ENCODE data around the gene BICC1. TPM values are rescaled to one million over a fixed set of nuclear protein-coding genes. Genes with fewer than 3 reads are reported as not detected.

Gene BICC1
- total RNA-seq, 2 donors from 2014 or later = 0.27 to 0.40 TPM

DNA sequence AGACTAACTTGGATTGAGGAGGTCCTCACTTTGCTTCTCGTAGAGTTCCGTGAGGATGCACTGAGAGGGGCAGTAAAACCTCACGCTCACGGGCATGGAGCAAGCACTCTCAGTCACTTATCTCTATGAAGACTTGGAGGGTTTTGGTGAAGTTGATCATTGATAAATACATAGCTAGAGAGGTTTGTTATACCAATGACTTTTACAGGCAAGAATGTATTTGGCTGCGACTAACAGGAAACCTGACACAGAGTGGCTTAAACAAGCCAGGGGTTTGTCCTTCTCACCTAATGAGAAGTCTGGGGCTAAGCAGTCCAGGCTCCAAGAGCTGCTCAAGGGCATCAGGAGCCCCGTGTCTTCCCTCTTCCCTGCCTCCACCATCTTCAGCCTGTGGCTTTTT is 6.1 kb downstream of the BICC1 start:
- peaks cover 4% of the 10 kb centered on the region for H3K4me1 Mint-ChIP-seq
- Histone ChIP-seq H3K36me3 (ENCODE audit: control insufficient read depth, insufficient read depth, low read length) (no peaks in the 10 kb centered on the region), H3K27me3 (ENCODE audit: control insufficient read depth, insufficient read depth, low read length, poor library complexity, severe bottlenecking) (peaks cover 19% of the 10 kb centered on the region), H3K4me3 (ENCODE audit: low read length) (no peak overlapping the region), H3K27ac (ENCODE audit: low read depth, low read length) (no peak overlapping the region), H3K9me3 (ENCODE audit: control insufficient read depth, low read length) (no peaks in the 10 kb centered on the region), H3K9ac (ENCODE audit: extremely low read depth, low read length, poor library complexity, severe bottlenecking) (no peak overlapping the region), H3K4me1 (ENCODE audit: control insufficient read depth, insufficient read depth, low read length) (no peaks in the 10 kb centered on the region)
- H3K4me3 Mint-ChIP-seq = no peak overlapping the region
- H3K27me3 Mint-ChIP-seq (ENCODE audit: insufficient read depth) = peaks cover 18% of the 10 kb centered on the region
- no peak overlapping the region for H3K27ac Mint-ChIP-seq
- no peak for DNase-seq
- H3K36me3 Mint-ChIP-seq (ENCODE audit: low read depth) = no peaks in the 10 kb centered on the region
- TF ChIP-seq, protein P1, sequence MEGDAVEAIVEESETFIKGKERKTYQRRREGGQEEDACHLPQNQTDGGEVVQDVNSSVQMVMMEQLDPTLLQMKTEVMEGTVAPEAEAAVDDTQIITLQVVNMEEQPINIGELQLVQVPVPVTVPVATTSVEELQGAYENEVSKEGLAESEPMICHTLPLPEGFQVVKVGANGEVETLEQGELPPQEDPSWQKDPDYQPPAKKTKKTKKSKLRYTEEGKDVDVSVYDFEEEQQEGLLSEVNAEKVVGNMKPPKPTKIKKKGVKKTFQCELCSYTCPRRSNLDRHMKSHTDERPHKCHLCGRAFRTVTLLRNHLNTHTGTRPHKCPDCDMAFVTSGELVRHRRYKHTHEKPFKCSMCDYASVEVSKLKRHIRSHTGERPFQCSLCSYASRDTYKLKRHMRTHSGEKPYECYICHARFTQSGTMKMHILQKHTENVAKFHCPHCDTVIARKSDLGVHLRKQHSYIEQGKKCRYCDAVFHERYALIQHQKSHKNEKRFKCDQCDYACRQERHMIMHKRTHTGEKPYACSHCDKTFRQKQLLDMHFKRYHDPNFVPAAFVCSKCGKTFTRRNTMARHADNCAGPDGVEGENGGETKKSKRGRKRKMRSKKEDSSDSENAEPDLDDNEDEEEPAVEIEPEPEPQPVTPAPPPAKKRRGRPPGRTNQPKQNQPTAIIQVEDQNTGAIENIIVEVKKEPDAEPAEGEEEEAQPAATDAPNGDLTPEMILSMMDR (conservative IDR thresholded peaks at IDR 0.05) = no peak
- no peaks in the 10 kb centered on the region for H3K9me3 Mint-ChIP-seq
- 92 to 93% methylated on average over 5 to 6 of the region's 6 CpGs for WGBS, 2 experiments (ENCODE audit: insufficient coverage in 1 of 2, insufficient read length in 1 of 2)

DNA sequence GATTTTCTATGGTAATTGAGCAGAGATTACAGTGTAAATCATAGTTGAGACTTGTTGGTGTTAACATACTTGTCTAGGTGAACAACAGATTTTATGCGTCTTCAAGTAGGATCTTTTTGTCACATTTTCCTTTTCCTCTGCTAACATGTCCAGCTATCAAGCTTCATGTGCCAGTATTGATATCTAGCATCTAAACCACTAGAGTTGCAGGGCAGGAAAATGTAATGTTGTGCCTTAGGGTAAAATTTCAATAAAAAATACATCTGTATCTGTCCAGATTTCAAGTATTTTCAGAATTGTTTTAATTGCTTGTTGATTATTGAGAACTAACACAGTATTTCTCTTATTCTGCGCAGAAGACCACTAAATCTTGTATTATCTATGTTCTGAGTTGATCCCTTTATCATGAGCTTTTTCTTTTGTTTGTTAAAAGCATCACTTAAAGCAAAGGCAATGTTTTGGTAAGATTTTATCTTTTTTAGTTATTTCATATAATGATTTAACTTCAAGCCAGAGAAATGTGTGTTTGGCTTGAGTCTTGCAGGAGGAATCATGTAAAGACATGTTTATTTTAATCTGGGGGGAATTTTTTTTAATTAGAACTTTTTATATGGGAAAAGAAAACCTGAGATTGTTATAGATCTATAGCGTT is 16.5 kb downstream of the BICC1 start:
- H3K27ac ChIP-seq (ENCODE audit: low read depth, low read length) = no peak overlapping the region
- H3K36me3 ChIP-seq (ENCODE audit: control insufficient read depth, insufficient read depth, low read length) = no peaks in the 10 kb centered on the region
- no peak overlapping the region for H3K4me3 ChIP-seq (ENCODE audit: low read length)
- 50 to 100% methylated on average over 1 to 2 of the region's 3 CpGs for WGBS, 2 experiments (ENCODE audit: insufficient coverage in 1 of 2, insufficient read length in 1 of 2)
- H3K9me3 ChIP-seq (ENCODE audit: control insufficient read depth, low read length) = no peaks in the 10 kb centered on the region
- no peaks in the 10 kb centered on the region for H3K27me3 Mint-ChIP-seq (ENCODE audit: insufficient read depth)
- H3K9ac ChIP-seq (ENCODE audit: extremely low read depth, low read length, poor library complexity, severe bottlenecking) = no peak overlapping the region
- TF ChIP-seq, protein P1 (conservative IDR thresholded peaks at IDR 0.05) = no peak
- H3K36me3 Mint-ChIP-seq (ENCODE audit: low read depth) = no peaks in the 10 kb centered on the region
- H3K9me3 Mint-ChIP-seq = peaks cover 4% of the 10 kb centered on the region
- H3K4me3 Mint-ChIP-seq = no peak overlapping the region
- H3K27me3 ChIP-seq (ENCODE audit: control insufficient read depth, insufficient read depth, low read length, poor library complexity, severe bottlenecking) = no peaks in the 10 kb centered on the region
- H3K4me1 ChIP-seq (ENCODE audit: control insufficient read depth, insufficient read depth, low read length) = no peaks in the 10 kb centered on the region
- no peak for DNase-seq
- H3K27ac Mint-ChIP-seq = no peak overlapping the region
- no peaks in the 10 kb centered on the region for H3K4me1 Mint-ChIP-seq

DNA sequence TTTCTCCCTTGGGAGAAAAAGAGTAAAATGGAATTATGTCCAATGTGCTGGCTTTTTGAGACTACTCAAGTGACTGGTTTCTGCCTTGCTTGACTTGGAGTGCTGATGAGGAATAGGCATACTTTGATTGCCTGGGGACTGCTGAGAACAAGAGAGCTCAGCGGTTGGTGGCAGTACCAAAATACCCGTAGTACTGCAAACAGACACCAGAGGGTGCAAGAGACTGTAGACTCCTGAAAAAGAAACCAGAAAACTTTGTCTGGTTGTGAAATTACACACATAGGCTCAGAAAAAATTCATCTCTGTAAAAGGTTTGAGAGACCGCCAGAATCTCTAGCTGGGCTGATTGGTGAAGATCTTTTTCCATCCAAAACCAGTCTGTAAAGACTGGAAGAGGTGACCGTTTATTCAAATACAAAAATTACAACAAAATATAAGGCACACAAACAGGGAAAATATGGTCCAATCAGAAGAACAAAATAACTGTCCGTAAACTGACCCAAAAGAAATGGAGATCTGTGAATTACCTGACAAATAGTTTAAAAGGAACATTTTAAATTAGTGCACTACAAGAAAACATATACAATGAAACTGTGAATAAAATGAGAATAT is 18.5 kb downstream of the BICC1 start:
- H3K4me1 Mint-ChIP-seq = no peaks in the 10 kb centered on the region
- H3K9me3 ChIP-seq (ENCODE audit: control insufficient read depth, low read length) = peaks cover 4% of the 10 kb centered on the region
- no peak overlapping the region for H3K27ac ChIP-seq (ENCODE audit: low read depth, low read length)
- no peaks in the 10 kb centered on the region for H3K36me3 ChIP-seq (ENCODE audit: control insufficient read depth, insufficient read depth, low read length)
- no peaks in the 10 kb centered on the region for H3K27me3 ChIP-seq (ENCODE audit: control insufficient read depth, insufficient read depth, low read length, poor library complexity, severe bottlenecking)
- H3K36me3 Mint-ChIP-seq (ENCODE audit: low read depth) = no peaks in the 10 kb centered on the region
- no peak overlapping the region for H3K4me3 Mint-ChIP-seq
- H3K9me3 Mint-ChIP-seq = peaks cover 11% of the 10 kb centered on the region
- H3K4me3 ChIP-seq (ENCODE audit: low read length) = no peak overlapping the region
- TF ChIP-seq, protein P1 (conservative IDR thresholded peaks at IDR 0.05) = peak; percentile 94
- H3K4me1 ChIP-seq (ENCODE audit: control insufficient read depth, insufficient read depth, low read length) = no peaks in the 10 kb centered on the region
- WGBS, 2 experiments (ENCODE audit: insufficient coverage in 1 of 2, insufficient read length in 1 of 2) = 4 to 46% methylated on average over 3 to 5 of the region's 5 CpGs
- peak; percentile 91 for DNase-seq
- H3K27me3 Mint-ChIP-seq (ENCODE audit: insufficient read depth) = no peaks in the 10 kb centered on the region
- no peak overlapping the region for H3K9ac ChIP-seq (ENCODE audit: extremely low read depth, low read length, poor library complexity, severe bottlenecking)
- H3K27ac Mint-ChIP-seq = no peak overlapping the region

Data from endodermal cell (in vitro differentiated cells).